Measurements from ENCODE around the gene DENR. TPM values are rescaled to one million over a fixed set of nuclear protein-coding genes. Genes with fewer than 3 reads are reported as not detected.
A peak's percentile ranks its signal among the peaks of the same experiment; 100 is the strongest.

The DENR gene
- total and polyA plus RNA-seq, 12 donors, result 16.5 to 31.0 (median 25.5) TPM

DNA sequence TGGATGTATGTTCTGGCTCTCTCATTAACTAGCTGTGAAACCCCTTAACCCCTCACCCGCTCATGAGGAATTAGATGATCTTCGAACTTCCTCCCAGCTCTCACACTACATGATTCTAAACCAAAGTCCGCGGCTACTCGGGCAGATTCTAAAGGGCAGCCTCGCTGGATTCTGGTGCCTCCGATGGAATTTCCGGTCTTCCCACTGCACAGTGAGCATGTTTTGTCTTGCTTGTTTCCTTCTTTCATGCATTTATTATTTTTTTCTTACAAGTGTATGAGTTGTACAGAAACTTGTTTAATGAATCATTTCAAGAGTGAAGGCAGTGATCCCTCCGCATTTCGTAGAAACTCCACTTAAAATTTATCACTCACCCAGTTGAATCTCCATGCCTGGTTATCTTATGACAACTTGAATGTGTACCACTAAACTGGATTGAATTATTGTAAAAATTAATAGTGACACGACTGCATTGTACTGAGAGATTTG is 31.5 kb upstream of the DENR start:
- WGBS, 2 donors, result 84 to 85% methylated on average over 11 of the region's 11 CpGs
- H3K9me3 ChIP-seq, result no peaks in the 10 kb centered on the region
- peaks cover 0 to 25% (median 0%) of the 10 kb centered on the region in 9 donors for H3K4me1 ChIP-seq
- H3K4me3 ChIP-seq, result no peak overlapping the region
- no peaks in the 10 kb centered on the region for H3K27me3 ChIP-seq
- no peak for ATAC-seq
- intact Hi-C loops (cut with DNase I), result no loop called here
- H3K27ac ChIP-seq, result no peak overlapping the region
- DNase-seq, result no peak
- TF ChIP-seq, protein P1, sequence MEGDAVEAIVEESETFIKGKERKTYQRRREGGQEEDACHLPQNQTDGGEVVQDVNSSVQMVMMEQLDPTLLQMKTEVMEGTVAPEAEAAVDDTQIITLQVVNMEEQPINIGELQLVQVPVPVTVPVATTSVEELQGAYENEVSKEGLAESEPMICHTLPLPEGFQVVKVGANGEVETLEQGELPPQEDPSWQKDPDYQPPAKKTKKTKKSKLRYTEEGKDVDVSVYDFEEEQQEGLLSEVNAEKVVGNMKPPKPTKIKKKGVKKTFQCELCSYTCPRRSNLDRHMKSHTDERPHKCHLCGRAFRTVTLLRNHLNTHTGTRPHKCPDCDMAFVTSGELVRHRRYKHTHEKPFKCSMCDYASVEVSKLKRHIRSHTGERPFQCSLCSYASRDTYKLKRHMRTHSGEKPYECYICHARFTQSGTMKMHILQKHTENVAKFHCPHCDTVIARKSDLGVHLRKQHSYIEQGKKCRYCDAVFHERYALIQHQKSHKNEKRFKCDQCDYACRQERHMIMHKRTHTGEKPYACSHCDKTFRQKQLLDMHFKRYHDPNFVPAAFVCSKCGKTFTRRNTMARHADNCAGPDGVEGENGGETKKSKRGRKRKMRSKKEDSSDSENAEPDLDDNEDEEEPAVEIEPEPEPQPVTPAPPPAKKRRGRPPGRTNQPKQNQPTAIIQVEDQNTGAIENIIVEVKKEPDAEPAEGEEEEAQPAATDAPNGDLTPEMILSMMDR (IDR thresholded peaks at IDR 0.05), result no peak
- no peaks in the 10 kb centered on the region for H3K36me3 ChIP-seq

DNA sequence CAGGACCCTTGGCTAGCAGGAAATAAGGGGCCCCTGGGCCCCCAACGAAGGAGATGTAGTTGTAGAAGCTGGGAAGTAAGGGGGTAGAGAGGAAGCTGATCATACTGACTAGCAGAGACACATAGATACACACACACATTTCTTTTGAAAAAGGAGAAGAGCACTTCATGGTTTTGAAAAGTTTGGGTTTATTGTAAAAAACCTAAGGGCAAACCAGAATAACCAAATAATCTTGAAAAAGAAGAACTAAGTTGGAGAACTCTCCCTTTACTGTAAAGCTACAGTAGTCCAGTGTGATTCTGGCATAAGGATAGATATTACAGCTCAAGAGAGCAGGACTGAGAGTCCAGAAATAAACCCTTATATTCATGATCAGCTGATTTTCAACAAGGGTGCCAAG is 30.2 kb upstream of the DENR start:
- Histone ChIP-seq H3K4me1 (peaks cover 0 to 30% (median 0%) of the 10 kb centered on the region in 9 donors), H3K27ac (no peak overlapping the region), H3K27me3 (no peaks in the 10 kb centered on the region), H3K36me3 (no peaks in the 10 kb centered on the region), H3K4me3 (no peak overlapping the region), H3K9me3 (no peaks in the 10 kb centered on the region)
- WGBS, 2 donors, result 47 to 75% methylated on average over 1 of the region's 1 CpG
- DNase-seq (no peak), ATAC-seq (no peak)
- TF ChIP-seq, protein P1 (IDR thresholded peaks at IDR 0.05), result no peak
- intact Hi-C loops (cut with DNase I), result no loop called here

DNA sequence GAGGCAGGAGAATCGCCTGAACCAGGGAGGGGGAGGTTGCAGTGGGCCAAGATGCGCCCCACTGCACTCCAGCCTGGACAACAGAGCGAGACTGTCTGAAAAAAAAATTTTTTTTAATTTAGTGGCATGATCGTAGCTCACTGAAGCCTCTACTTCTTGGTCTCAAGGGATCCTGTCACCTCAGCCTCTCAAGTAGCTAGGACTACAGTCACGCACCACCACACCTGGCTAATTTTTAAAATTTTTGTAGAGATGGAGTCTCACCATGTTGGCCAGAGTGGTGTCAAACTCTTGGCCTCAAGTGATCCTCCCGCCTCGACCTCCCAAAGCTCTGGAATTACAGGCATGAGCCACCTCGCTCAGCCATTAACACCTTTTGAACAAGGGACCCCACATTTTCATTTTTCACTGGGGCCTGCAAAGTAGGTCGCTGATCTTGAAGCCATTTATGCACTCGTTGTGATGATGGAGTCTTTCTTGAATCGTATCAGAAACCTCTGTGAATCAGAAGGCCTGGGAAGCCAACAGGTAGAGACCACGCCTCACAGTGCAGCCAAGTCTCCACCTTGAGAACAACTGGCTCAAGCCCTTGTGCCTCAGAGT is 27.9 kb upstream of the DENR start:
- Histone ChIP-seq H3K27me3 (peaks cover 0 to under 1% (median 0%) of the 10 kb centered on the region in 7 donors), H3K4me1 (peaks cover 0 to 30% (median 0%) of the 10 kb centered on the region in 9 donors), H3K27ac (no peak overlapping the region), H3K36me3 (no peaks in the 10 kb centered on the region), H3K9me3 (no peaks in the 10 kb centered on the region), H3K4me3 (no peak overlapping the region)
- intact Hi-C loops (cut with DNase I), result no loop called here
- ATAC-seq (no peak), DNase-seq (no peak)
- 91 to 92% methylated on average over 12 of the region's 12 CpGs for WGBS, 2 donors
- TF ChIP-seq, protein P1 (IDR thresholded peaks at IDR 0.05), result no peak

DNA sequence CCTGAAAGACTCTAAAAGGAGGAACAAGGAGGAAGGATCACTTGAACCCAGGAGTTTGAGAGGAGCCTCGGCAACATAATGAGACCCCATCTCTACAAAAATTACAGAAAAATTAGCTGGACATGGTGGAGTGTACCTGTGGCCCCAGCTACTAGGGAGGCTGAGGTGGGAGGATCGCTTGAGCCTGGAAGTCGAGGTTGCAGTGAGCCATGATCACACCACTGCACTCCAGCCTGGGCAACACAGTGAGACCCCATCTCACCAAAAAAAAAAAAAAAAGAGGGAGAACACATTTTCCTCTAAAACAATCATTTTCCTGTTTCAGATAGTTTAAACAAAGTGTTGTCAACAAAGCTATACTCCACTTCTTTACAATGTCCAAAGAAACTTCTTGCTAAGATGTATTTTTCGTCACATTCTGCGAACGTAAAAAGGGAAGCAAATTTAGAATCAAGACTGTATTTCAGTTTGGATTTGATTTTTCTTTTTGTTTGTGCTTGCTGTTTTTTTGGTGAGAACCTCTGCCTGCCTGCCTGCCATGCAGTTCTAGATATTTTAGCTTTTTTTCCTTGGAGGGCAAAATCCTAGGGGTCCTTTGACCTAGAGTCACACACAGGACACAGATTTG is 27.1 kb upstream of the DENR start:
- Histone ChIP-seq H3K27me3 (peaks cover 0 to 7% (median 0%) of the 10 kb centered on the region in 7 donors), H3K27ac (peak overlapping the region in 1 of 10 donors; percentile 4), H3K4me3 (no peak overlapping the region), H3K9me3 (no peaks in the 10 kb centered on the region), H3K36me3 (no peaks in the 10 kb centered on the region), H3K4me1 (peaks cover 0 to 22% (median 0%) of the 10 kb centered on the region in 9 donors)
- intact Hi-C loops (cut with DNase I), result no loop called here
- DNase-seq, result no peak
- 88 to 91% methylated on average over 6 of the region's 6 CpGs for WGBS, 2 donors
- TF ChIP-seq, protein P1 (IDR thresholded peaks at IDR 0.05), result no peak
- no peak for ATAC-seq

Data from heart right ventricle (tissue), 16 donors.